GM12878 (cell line): Measurements from ENCODE around the gene FNDC3A. TPM values are rescaled to one million over a fixed set of nuclear protein-coding genes. Genes with fewer than 3 reads are reported as not detected.

Source experiments
- ATAC-seq: fragments of 200-7000 bp; cut with Tn5 transposase; 3 replicates; pipeline ENCODE4 v1.9.1; 2020; ENCODE audit warnings: mild to moderate bottlenecking, moderate library complexity
- BruUV-seq: library from RNA; stranded (reverse); fragments of 400-500 nt; replicated peaks from 2 replicates; lab custom pipeline; 2021; lab: Mats Ljungman, UMichigan
- CTCF ChIA-PET: fragments of 300-600 bp; sonication (Branson Sonifier 250); formaldehyde crosslinking; extraction: SDS; loops from one replicate; lab custom pipeline; 2021; ENCODE audit warnings: inconsistent platforms; lab: Yijun Ruan, JAX
- POLR2A ChIA-PET: fragments of 350-600 bp; formaldehyde crosslinking; extraction: SDS; loops from one replicate; lab custom pipeline; 2021; ENCODE audit warnings: inconsistent platforms; lab: Charles Lee
- RAD21 ChIA-PET: fragments of 300-600 bp; sonication (Branson Sonifier 250); formaldehyde crosslinking; loops from one replicate; lab custom pipeline; 2023; ENCODE audit warnings: antibody characterized with exemption; ENCODE audit not compliant: unreplicated experiment; lab: Charles Lee
- SMC1A ChIA-PET: fragments of 300-600 bp; sonication (Branson Sonifier 250); formaldehyde crosslinking; loops from one replicate; lab custom pipeline; 2023; ENCODE audit not compliant: unreplicated experiment, uncharacterized antibody; lab: Charles Lee
- DNase-seq: peaks from one replicate; pipeline ENCODE4 v3.0.0-alpha.2; 2011; ENCODE audit warnings: low read depth, low spot score
- FAIRE-seq: peaks from 3 replicates; lab custom pipeline; 2011; peaks lifted over from hg19 to GRCh38; lab: Jason Lieb, UNC
- H2AFZ ChIP-seq: 2 replicates; pipeline ENCODE4 v1.6.0; 2011; ENCODE audit warnings: low read depth, low read length, control low read depth; ENCODE audit not compliant: control insufficient read depth
- H3K27ac ChIP-seq: 2 replicates; pipeline ENCODE4 v1.5.1; 2011; ENCODE audit warnings: control low read depth; ENCODE audit not compliant: control insufficient read depth, insufficient read depth
- H3K27me3 ChIP-seq, 2 experiments: replicated peaks in 1 of 2; 2 replicates each; pipeline versions ENCODE4 v1.6.0 to v1.6.1; 2011; ENCODE audit warnings: low read length in 1 of 2; ENCODE audit not compliant: control insufficient read depth in 2 of 2, insufficient read depth in 2 of 2
- H3K36me3 ChIP-seq, 2 experiments: 2 replicates each; pipeline ENCODE4 v1.5.1; 2011; ENCODE audit warnings: low read length in 1 of 2; ENCODE audit not compliant: control insufficient read depth in 2 of 2, insufficient read depth in 2 of 2
- H3K4me1 ChIP-seq: 2 replicates; pipeline ENCODE4 v1.6.1; 2011; ENCODE audit warnings: mild to moderate bottlenecking, low read length, moderate library complexity, mixed read lengths; ENCODE audit not compliant: control insufficient read depth, insufficient read depth
- H3K4me2 ChIP-seq: 2 replicates; pipeline ENCODE4 v1.6.0; 2011; ENCODE audit warnings: control low read depth; ENCODE audit not compliant: control insufficient read depth, insufficient read depth
- H3K4me3 ChIP-seq: fragments of 200-600 bp; sonication (generic); 2 replicates; pipeline ENCODE4 v1.5.1; 2016
- H3K79me2 ChIP-seq: 2 replicates; pipeline ENCODE4 v1.6.0; 2011; ENCODE audit warnings: low read length; ENCODE audit not compliant: control insufficient read depth, insufficient read depth
- H3K9ac ChIP-seq: 2 replicates; pipeline ENCODE4 v1.8.0; 2011; ENCODE audit warnings: low read length, control low read depth, mixed read lengths; ENCODE audit not compliant: control insufficient read depth, insufficient read depth
- H3K9me3 ChIP-seq: replicated peaks from 3 replicates; pipeline ENCODE4 v1.5.1; 2011; ENCODE audit warnings: mild to moderate bottlenecking, low read length; ENCODE audit not compliant: control insufficient read depth, insufficient read depth
- H4K20me1 ChIP-seq: 2 replicates; pipeline ENCODE4 v1.6.0; 2011; ENCODE audit not compliant: control insufficient read depth, insufficient read depth
- CREB1 ChIP-seq: IDR thresholded peaks from 2 replicates; pipeline ENCODE4 v1.6.1; 2012; ENCODE audit warnings: low read depth, mild to moderate bottlenecking, inconsistent platforms
- EP300 ChIP-seq, 2 experiments: fragments of 150-350 bp in 1 of 2; IDR thresholded peaks; 2 replicates each; pipeline ENCODE4 v1.6.1; 2011 to 2012; ENCODE audit warnings: low read depth in 2 of 2, low read length in 2 of 2, borderline replicate concordance in 1 of 2, improper control_type of control experiment in 1 of 2, inconsistent platforms in 1 of 2; ENCODE audit not compliant: control insufficient read depth in 1 of 2
- JUNB ChIP-seq: IDR thresholded peaks from 2 replicates; pipeline ENCODE4 v1.6.1; 2016; ENCODE audit warnings: antibody characterized with exemption, mild to moderate bottlenecking
- WGBS: methylation state at CpG from one replicate; pipeline ENCODE4 v1.1.6; 2016; ENCODE audit warnings: low lambda C conversion rate; ENCODE audit not compliant: insufficient replicate concordance, insufficient coverage; ENCODE audit errors: missing lambda C conversion rate; 5-methylcytosine and 5-hydroxymethylcytosine counted together
- in situ Hi-C: fragments of 300-500 bp; cut with MboI; formaldehyde crosslinking; loops from 9 replicates; pipeline ENCODE4 v1.14.3; 2018; ENCODE audit warnings: mixed read lengths
- intact Hi-C: fragments of 100-400 bp; cut with micrococcal nuclease; formaldehyde crosslinking; loops from one replicate; pipeline ENCODE4 v1.14.2; 2022; ENCODE audit not compliant: unreplicated experiment
- polyA plus RNA-seq, 11 experiments: library from polyadenylated mRNA; depleted of rRNA in 4 of 11; unstranded in 6 of 11; stranded (reverse) in 5 of 11; fragments of >200 nt; fragmentation: Nextera tagmentation in 4 of 11; fragmentation: Illumina TruSeq in 1 of 11; extraction: Ambion mirVana in 4 of 11; extraction: Trizol in 1 of 11; gene quantifications; 1 replicate in 1 of 11; 2 replicates in 10 of 11; pipeline versions ENCODE4 v1.2.1 to v1.2.3, GENCODE V29; 2011 to 2016; ENCODE audit warnings: inconsistent platforms in 2 of 11, missing spikeins in 2 of 11, low read depth in 1 of 11
- total RNA-seq, 4 experiments: library from RNA; depleted of rRNA in 3 of 4; stranded (reverse); fragments of >200 nt in 3 of 4; fragmentation: Illumina TruSeq in 1 of 4; extraction: Trizol in 1 of 4; gene quantifications; 2 replicates each; pipeline versions ENCODE4 v1.2.1 to v1.2.3, GENCODE V29; 2013 to 2021
- TF ChIP-seq, protein P1 (sequence below): fragments of 450-650 bp; IDR thresholded peaks from 2 replicates; pipeline ENCODE4 v1.6.1; 2017; ENCODE audit warnings: mild to moderate bottlenecking, moderate library complexity

FNDC3A gene
- total and polyA plus RNA-seq, 10 of the 15 experiments (the other 5 are each of a cell fraction or from before 2014, with no cell fraction given) = 6.3 to 46.4 (median 22.8) TPM

DNA sequence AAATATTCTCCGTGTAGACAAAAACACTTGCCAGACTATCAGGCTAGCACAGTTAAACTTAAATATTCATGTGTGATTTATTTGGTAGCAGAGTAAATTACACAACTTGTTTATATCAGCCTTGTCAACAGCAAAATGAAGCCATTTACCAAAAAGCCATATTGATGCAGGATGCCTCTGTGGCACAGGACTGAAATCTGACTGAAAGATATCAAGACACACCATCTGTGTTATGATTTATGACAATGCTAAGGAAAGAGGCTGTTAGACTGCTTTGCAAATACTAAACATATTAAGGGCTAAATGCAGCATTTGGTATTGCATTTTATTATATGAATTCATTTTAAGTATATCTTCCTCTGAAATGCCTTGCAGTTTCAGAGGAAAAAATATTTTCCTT is 44.8 kb upstream of the FNDC3A start:
- ChIA-PET CTCF (no interaction called here), SMC1A (interaction anchor here (1.7 kb wide), 1 partner anchor 15 kb away, joined by 4 read pairs; no protein-coding TSS in a partner anchor), RAD21 (no interaction called here), POLR2A (no interaction called here)
- no peak overlapping the region for H3K4me2 ChIP-seq
- H3K9ac ChIP-seq = no peak overlapping the region
- 4% methylated on average over 1 of the region's 1 CpG for WGBS
- TF ChIP-seq CREB1 (no peak), JUNB (no peak), EP300 (IDR thresholded peaks at IDR 0.05; ENCODE audit: borderline replicate concordance in 1 of 2, control insufficient read depth in 1 of 2, low read depth in 2 of 2, low read length in 2 of 2) (no peak)
- TF ChIP-seq, protein P1, sequence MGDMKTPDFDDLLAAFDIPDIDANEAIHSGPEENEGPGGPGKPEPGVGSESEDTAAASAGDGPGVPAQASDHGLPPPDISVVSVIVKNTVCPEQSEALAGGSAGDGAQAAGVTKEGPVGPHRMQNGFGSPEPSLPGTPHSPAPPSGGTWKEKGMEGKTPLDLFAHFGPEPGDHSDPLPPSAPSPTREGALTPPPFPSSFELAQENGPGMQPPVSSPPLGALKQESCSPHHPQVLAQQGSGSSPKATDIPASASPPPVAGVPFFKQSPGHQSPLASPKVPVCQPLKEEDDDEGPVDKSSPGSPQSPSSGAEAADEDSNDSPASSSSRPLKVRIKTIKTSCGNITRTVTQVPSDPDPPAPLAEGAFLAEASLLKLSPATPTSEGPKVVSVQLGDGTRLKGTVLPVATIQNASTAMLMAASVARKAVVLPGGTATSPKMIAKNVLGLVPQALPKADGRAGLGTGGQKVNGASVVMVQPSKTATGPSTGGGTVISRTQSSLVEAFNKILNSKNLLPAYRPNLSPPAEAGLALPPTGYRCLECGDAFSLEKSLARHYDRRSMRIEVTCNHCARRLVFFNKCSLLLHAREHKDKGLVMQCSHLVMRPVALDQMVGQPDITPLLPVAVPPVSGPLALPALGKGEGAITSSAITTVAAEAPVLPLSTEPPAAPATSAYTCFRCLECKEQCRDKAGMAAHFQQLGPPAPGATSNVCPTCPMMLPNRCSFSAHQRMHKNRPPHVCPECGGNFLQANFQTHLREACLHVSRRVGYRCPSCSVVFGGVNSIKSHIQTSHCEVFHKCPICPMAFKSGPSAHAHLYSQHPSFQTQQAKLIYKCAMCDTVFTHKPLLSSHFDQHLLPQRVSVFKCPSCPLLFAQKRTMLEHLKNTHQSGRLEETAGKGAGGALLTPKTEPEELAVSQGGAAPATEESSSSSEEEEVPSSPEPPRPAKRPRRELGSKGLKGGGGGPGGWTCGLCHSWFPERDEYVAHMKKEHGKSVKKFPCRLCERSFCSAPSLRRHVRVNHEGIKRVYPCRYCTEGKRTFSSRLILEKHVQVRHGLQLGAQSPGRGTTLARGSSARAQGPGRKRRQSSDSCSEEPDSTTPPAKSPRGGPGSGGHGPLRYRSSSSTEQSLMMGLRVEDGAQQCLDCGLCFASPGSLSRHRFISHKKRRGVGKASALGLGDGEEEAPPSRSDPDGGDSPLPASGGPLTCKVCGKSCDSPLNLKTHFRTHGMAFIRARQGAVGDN = no peak
- no peaks in the 10 kb centered on the region for H4K20me1 ChIP-seq
- no peaks in the 10 kb centered on the region for H3K36me3 ChIP-seq
- H3K79me2 ChIP-seq = no peaks in the 10 kb centered on the region
- no peaks in the 10 kb centered on the region; the same call in 2 of the 3 replicates for H3K9me3 ChIP-seq
- H3K4me1 ChIP-seq = no peaks in the 10 kb centered on the region
- no peak for DNase-seq
- no peak for FAIRE-seq
- H3K27ac ChIP-seq = no peak overlapping the region
- H3K27me3 ChIP-seq = no peaks in the 10 kb centered on the region
- H3K4me3 ChIP-seq = no peak overlapping the region
- intact Hi-C loops = no loop called here
- no peak overlapping the region for H2AFZ ChIP-seq
- BruUV-seq = no TSS peak
- ATAC-seq = no peak
- in situ Hi-C loops = no loop called here
